HEK293 (cell line): ENCODE results near the gene INO80E.
A peak's percentile ranks its signal among the peaks of the same experiment; 100 is the strongest.

Source experiments
- GLI2 ChIP-seq: fragments of 450-650 bp; formaldehyde crosslinking; IDR thresholded peaks from 2 replicates; pipeline ENCODE4; 2017; ENCODE audit warnings: missing biosample characterization, missing genetic modification characterization, low read depth, borderline replicate concordance
- HOXA7 ChIP-seq: sonication (generic); formaldehyde crosslinking; IDR thresholded peaks from 2 replicates; pipeline ENCODE4 v1.8.1; 2022; ENCODE audit warnings: missing genetic modification reagents, borderline replicate concordance
- SALL2 ChIP-seq: fragments of 450-650 bp; formaldehyde crosslinking; IDR thresholded peaks from 2 replicates; pipeline ENCODE4 v1.5.0; 2017; ENCODE audit warnings: missing biosample characterization, mild to moderate bottlenecking, missing genetic modification characterization, borderline replicate concordance
- SP3 ChIP-seq: fragments of 450-650 bp; formaldehyde crosslinking; IDR thresholded peaks from 2 replicates; pipeline ENCODE4 v1.5.1; 2016; ENCODE audit warnings: missing biosample characterization, missing genetic modification characterization
- ZBTB8A ChIP-seq: fragments of 450-650 bp; formaldehyde crosslinking; IDR thresholded peaks from 2 replicates; pipeline ENCODE4 v1.5.1; 2016; ENCODE audit warnings: missing biosample characterization, missing genetic modification characterization
- ZFP37 ChIP-seq: fragments of 450-650 bp; formaldehyde crosslinking; IDR thresholded peaks from 2 replicates; pipeline ENCODE4 v1.5.1; 2016; ENCODE audit warnings: missing biosample characterization, missing genetic modification characterization
- ZNF132 ChIP-seq: fragments of 450-650 bp; formaldehyde crosslinking; IDR thresholded peaks from 2 replicates; pipeline ENCODE4 v1.5.1; 2017; ENCODE audit warnings: missing biosample characterization, missing genetic modification characterization, borderline replicate concordance
- ZNF157 ChIP-seq: fragments of 450-650 bp; formaldehyde crosslinking; IDR thresholded peaks from 2 replicates; pipeline ENCODE4 v1.5.1; 2016; ENCODE audit warnings: missing biosample characterization, missing genetic modification characterization
- ZNF169 ChIP-seq: fragments of 450-650 bp; formaldehyde crosslinking; IDR thresholded peaks from 2 replicates; pipeline ENCODE4 v1.5.1; 2016; ENCODE audit warnings: missing biosample characterization, missing genetic modification characterization
- ZNF248 ChIP-seq: fragments of 450-650 bp; formaldehyde crosslinking; IDR thresholded peaks from 2 replicates; pipeline ENCODE4 v1.5.1; 2017; ENCODE audit warnings: missing biosample characterization, missing genetic modification characterization
- ZNF302 ChIP-seq: fragments of 450-650 bp; formaldehyde crosslinking; IDR thresholded peaks from 2 replicates; pipeline ENCODE4 v1.5.1; 2016; ENCODE audit warnings: missing biosample characterization, missing genetic modification characterization, low read depth
- ZNF341 ChIP-seq: fragments of 450-650 bp; formaldehyde crosslinking; IDR thresholded peaks from 2 replicates; pipeline ENCODE4; 2016; ENCODE audit warnings: low read depth, missing biosample characterization, missing genetic modification characterization
- ZNF391 ChIP-seq: fragments of 450-650 bp; formaldehyde crosslinking; IDR thresholded peaks from 2 replicates; pipeline ENCODE4 v1.5.1; 2016; ENCODE audit warnings: low read depth, missing biosample characterization, missing genetic modification characterization, borderline replicate concordance
- ZNF423 ChIP-seq: fragments of 450-650 bp; formaldehyde crosslinking; IDR thresholded peaks from 2 replicates; pipeline ENCODE4 v1.5.1; 2016; ENCODE audit warnings: missing biosample characterization, missing genetic modification characterization
- ZNF510 ChIP-seq: fragments of 450-650 bp; formaldehyde crosslinking; IDR thresholded peaks from 2 replicates; pipeline ENCODE4 v1.5.1; 2018; ENCODE audit warnings: mild to moderate bottlenecking, missing genetic modification characterization, missing biosample characterization; ENCODE audit not compliant: insufficient replicate concordance
- ZNF521 ChIP-seq: fragments of 450-650 bp; formaldehyde crosslinking; IDR thresholded peaks from 2 replicates; pipeline ENCODE4 v1.5.1; 2017; ENCODE audit warnings: missing biosample characterization, mild to moderate bottlenecking, missing genetic modification characterization
- ZNF560 ChIP-seq: fragments of 450-650 bp; formaldehyde crosslinking; IDR thresholded peaks from 2 replicates; pipeline ENCODE4 v1.5.1; 2017; ENCODE audit warnings: missing biosample characterization, missing genetic modification characterization, borderline replicate concordance
- ZNF561 ChIP-seq: fragments of 450-650 bp; IDR thresholded peaks from 2 replicates; pipeline ENCODE4 v1.5.1; 2018; ENCODE audit warnings: missing biosample characterization, missing genetic modification characterization, borderline replicate concordance
- ZNF571 ChIP-seq: fragments of 450-650 bp; formaldehyde crosslinking; IDR thresholded peaks from 2 replicates; pipeline ENCODE4 v1.5.0; 2017; ENCODE audit warnings: missing biosample characterization, missing genetic modification characterization
- ZNF626 ChIP-seq: fragments of 450-650 bp; sonication (Bioruptor Pico); formaldehyde crosslinking; IDR thresholded peaks from 2 replicates; pipeline ENCODE4 v1.5.1; 2018; ENCODE audit warnings: missing biosample characterization, missing genetic modification characterization, inconsistent platforms
- ZNF76 ChIP-seq: fragments of 450-650 bp; formaldehyde crosslinking; IDR thresholded peaks from 2 replicates; pipeline ENCODE4; 2016; ENCODE audit warnings: low read depth, missing biosample characterization, missing genetic modification characterization, borderline replicate concordance
- ZNF768 ChIP-seq: fragments of 450-650 bp; formaldehyde crosslinking; IDR thresholded peaks from 2 replicates; pipeline ENCODE4 v1.5.1; 2018; ENCODE audit warnings: missing biosample characterization, mild to moderate bottlenecking, missing genetic modification characterization
- ZNF777 ChIP-seq: fragments of 450-650 bp; formaldehyde crosslinking; IDR thresholded peaks from 2 replicates; pipeline ENCODE4 v1.5.1; 2017; ENCODE audit warnings: missing biosample characterization, missing genetic modification characterization, borderline replicate concordance
- ZSCAN30 ChIP-seq: fragments of 450-650 bp; IDR thresholded peaks from 2 replicates; pipeline ENCODE4 v1.5.1; 2018; ENCODE audit warnings: missing biosample characterization, mild to moderate bottlenecking, missing genetic modification characterization, moderate library complexity
- TF ChIP-seq, protein P1 (sequence below): fragments of 450-650 bp; formaldehyde crosslinking; IDR thresholded peaks from 2 replicates; pipeline ENCODE4 v1.5.1; 2017; ENCODE audit warnings: missing biosample characterization, missing genetic modification characterization
- TF ChIP-seq, protein P2 (sequence below): fragments of 450-650 bp; formaldehyde crosslinking; IDR thresholded peaks from 2 replicates; pipeline ENCODE4 v1.5.1; 2016; ENCODE audit warnings: missing biosample characterization, missing genetic modification characterization
- TF ChIP-seq, protein P3 (sequence below): fragments of 450-650 bp; formaldehyde crosslinking; optimal IDR thresholded peaks from 2 replicates; pipeline ENCODE3; 2016; ENCODE audit warnings: missing biosample characterization, mild to moderate bottlenecking, missing genetic modification characterization
- TF ChIP-seq, protein P4 (sequence below): fragments of 450-650 bp; formaldehyde crosslinking; IDR thresholded peaks from 2 replicates; pipeline ENCODE4 v1.5.0; 2017; ENCODE audit warnings: missing biosample characterization, missing genetic modification characterization, borderline replicate concordance
- TF ChIP-seq, protein P5 (sequence below): fragments of 450-650 bp; formaldehyde crosslinking; IDR thresholded peaks from 2 replicates; pipeline ENCODE4 v1.5.1; 2016; ENCODE audit warnings: missing biosample characterization, missing genetic modification characterization
- TF ChIP-seq, protein P6 (sequence below): fragments of 450-650 bp; formaldehyde crosslinking; IDR thresholded peaks from 2 replicates; pipeline ENCODE4 v1.5.1; 2016; ENCODE audit warnings: missing biosample characterization, missing genetic modification characterization, borderline replicate concordance

The INO80E gene

DNA sequence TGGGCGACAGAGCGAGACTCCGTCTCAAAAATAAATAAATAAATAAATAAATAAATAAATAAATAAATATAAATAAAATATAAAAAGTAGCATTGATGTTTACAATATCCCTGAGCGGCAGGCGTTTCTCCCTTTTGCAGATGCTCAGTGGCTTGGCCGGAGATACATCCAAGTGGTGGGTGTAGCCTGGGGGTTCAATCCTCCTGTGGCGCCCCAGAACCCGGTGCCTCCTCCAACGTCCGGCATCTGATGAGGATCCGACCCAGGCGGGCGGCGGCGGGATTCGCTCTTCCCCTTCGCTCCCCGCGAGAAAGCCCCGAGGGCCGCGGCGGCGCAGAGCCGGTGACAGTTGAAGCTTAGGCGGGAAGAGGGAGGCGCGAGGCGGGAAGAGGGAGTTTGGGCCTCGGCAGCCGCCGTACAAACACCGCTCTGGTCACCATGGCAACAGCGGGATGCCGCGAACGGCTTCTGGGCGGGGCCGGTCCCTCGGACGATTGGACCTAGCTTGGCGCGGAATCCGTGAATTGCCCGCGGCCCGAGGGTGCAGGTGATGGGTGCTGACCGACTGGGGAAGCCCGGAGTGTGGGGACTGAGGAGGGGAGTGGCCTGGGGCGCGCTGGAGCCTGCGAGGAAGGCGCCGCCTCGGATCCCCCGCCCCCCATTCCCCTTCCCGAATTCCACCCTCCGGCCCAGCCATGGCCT, 56.8 kb downstream of the INO80E start (continued):
- TF ChIP-seq ZNF510: no peak
- TF ChIP-seq, protein P1, sequence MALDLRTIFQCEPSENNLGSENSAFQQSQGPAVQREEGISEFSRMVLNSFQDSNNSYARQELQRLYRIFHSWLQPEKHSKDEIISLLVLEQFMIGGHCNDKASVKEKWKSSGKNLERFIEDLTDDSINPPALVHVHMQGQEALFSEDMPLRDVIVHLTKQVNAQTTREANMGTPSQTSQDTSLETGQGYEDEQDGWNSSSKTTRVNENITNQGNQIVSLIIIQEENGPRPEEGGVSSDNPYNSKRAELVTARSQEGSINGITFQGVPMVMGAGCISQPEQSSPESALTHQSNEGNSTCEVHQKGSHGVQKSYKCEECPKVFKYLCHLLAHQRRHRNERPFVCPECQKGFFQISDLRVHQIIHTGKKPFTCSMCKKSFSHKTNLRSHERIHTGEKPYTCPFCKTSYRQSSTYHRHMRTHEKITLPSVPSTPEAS (tag by site-specific recombination): peak; percentile 55; the same call in 1 of the 2 replicates
- TF ChIP-seq ZNF391 (tag by site-specific recombination): peak; percentile 95; the same call in 1 of the 2 replicates
- TF ChIP-seq ZNF302 (tag by site-specific recombination): no peak
- TF ChIP-seq, protein P2, sequence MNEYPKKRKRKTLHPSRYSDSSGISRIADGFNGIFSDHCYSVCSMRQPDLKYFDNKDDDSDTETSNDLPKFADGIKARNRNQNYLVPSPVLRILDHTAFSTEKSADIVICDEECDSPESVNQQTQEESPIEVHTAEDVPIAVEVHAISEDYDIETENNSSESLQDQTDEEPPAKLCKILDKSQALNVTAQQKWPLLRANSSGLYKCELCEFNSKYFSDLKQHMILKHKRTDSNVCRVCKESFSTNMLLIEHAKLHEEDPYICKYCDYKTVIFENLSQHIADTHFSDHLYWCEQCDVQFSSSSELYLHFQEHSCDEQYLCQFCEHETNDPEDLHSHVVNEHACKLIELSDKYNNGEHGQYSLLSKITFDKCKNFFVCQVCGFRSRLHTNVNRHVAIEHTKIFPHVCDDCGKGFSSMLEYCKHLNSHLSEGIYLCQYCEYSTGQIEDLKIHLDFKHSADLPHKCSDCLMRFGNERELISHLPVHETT (tag by site-specific recombination): peak; percentile 96
- no peak for TF ChIP-seq ZNF768 (tag by site-specific recombination)
- no peak for TF ChIP-seq ZNF157 (tag by site-specific recombination)
- TF ChIP-seq ZNF423 (tag by site-specific recombination): no peak
- TF ChIP-seq, protein P3, sequence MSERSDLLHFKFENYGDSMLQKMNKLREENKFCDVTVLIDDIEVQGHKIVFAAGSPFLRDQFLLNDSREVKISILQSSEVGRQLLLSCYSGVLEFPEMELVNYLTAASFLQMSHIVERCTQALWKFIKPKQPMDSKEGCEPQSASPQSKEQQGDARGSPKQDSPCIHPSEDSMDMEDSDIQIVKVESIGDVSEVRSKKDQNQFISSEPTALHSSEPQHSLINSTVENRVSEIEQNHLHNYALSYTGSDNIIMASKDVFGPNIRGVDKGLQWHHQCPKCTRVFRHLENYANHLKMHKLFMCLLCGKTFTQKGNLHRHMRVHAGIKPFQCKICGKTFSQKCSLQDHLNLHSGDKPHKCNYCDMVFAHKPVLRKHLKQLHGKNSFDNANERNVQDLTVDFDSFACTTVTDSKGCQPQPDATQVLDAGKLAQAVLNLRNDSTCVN (tag by site-specific recombination): peak; percentile 82
- no peak for TF ChIP-seq HOXA7 (CRISPR knock-in tag)
- TF ChIP-seq ZFP37 (tag by site-specific recombination): peak; percentile 83
- TF ChIP-seq ZNF248 (tag by site-specific recombination): no peak
- peak; percentile 99 for TF ChIP-seq ZNF560 (tag by site-specific recombination)
- no peak; the same call in none of the 2 replicates for TF ChIP-seq ZSCAN30 (tag by site-specific recombination)
- no peak for TF ChIP-seq ZNF169 (tag by site-specific recombination)
- no peak for TF ChIP-seq ZNF521
- TF ChIP-seq ZNF626 (tag by site-specific recombination): no peak
- TF ChIP-seq GLI2 (tag by site-specific recombination): no peak; the same call in 1 of the 2 replicates
- TF ChIP-seq, protein P4, sequence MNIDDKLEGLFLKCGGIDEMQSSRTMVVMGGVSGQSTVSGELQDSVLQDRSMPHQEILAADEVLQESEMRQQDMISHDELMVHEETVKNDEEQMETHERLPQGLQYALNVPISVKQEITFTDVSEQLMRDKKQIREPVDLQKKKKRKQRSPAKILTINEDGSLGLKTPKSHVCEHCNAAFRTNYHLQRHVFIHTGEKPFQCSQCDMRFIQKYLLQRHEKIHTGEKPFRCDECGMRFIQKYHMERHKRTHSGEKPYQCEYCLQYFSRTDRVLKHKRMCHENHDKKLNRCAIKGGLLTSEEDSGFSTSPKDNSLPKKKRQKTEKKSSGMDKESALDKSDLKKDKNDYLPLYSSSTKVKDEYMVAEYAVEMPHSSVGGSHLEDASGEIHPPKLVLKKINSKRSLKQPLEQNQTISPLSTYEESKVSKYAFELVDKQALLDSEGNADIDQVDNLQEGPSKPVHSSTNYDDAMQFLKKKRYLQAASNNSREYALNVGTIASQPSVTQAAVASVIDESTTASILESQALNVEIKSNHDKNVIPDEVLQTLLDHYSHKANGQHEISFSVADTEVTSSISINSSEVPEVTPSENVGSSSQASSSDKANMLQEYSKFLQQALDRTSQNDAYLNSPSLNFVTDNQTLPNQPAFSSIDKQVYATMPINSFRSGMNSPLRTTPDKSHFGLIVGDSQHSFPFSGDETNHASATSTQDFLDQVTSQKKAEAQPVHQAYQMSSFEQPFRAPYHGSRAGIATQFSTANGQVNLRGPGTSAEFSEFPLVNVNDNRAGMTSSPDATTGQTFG: no peak
- TF ChIP-seq, protein P5, sequence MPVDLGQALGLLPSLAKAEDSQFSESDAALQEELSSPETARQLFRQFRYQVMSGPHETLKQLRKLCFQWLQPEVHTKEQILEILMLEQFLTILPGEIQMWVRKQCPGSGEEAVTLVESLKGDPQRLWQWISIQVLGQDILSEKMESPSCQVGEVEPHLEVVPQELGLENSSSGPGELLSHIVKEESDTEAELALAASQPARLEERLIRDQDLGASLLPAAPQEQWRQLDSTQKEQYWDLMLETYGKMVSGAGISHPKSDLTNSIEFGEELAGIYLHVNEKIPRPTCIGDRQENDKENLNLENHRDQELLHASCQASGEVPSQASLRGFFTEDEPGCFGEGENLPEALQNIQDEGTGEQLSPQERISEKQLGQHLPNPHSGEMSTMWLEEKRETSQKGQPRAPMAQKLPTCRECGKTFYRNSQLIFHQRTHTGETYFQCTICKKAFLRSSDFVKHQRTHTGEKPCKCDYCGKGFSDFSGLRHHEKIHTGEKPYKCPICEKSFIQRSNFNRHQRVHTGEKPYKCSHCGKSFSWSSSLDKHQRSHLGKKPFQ: peak; percentile 54; the same call in 1 of the 2 replicates
- peak; percentile 90 for TF ChIP-seq SP3
- TF ChIP-seq SALL2 (tag by site-specific recombination): no peak
- TF ChIP-seq ZNF132 (tag by site-specific recombination): no peak
- TF ChIP-seq ZNF571 (tag by site-specific recombination): no peak
- peak; percentile 95 for TF ChIP-seq ZBTB8A (tag by site-specific recombination)
- TF ChIP-seq ZNF561 (tag by site-specific recombination): peak; percentile 95
- TF ChIP-seq ZNF341: peak; percentile 92
- TF ChIP-seq, protein P6, sequence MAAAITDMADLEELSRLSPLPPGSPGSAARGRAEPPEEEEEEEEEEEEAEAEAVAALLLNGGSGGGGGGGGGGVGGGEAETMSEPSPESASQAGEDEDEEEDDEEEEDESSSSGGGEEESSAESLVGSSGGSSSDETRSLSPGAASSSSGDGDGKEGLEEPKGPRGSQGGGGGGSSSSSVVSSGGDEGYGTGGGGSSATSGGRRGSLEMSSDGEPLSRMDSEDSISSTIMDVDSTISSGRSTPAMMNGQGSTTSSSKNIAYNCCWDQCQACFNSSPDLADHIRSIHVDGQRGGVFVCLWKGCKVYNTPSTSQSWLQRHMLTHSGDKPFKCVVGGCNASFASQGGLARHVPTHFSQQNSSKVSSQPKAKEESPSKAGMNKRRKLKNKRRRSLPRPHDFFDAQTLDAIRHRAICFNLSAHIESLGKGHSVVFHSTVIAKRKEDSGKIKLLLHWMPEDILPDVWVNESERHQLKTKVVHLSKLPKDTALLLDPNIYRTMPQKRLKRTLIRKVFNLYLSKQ (tag by site-specific recombination): peak; percentile 98
- peak; percentile 80 for TF ChIP-seq ZNF76 (tag by site-specific recombination)
- TF ChIP-seq ZNF777 (tag by site-specific recombination): peak; percentile 54; the same call in 1 of the 2 replicates
